ENCODE measurements around the gene ADARB2.

ADARB2 gene

DNA sequence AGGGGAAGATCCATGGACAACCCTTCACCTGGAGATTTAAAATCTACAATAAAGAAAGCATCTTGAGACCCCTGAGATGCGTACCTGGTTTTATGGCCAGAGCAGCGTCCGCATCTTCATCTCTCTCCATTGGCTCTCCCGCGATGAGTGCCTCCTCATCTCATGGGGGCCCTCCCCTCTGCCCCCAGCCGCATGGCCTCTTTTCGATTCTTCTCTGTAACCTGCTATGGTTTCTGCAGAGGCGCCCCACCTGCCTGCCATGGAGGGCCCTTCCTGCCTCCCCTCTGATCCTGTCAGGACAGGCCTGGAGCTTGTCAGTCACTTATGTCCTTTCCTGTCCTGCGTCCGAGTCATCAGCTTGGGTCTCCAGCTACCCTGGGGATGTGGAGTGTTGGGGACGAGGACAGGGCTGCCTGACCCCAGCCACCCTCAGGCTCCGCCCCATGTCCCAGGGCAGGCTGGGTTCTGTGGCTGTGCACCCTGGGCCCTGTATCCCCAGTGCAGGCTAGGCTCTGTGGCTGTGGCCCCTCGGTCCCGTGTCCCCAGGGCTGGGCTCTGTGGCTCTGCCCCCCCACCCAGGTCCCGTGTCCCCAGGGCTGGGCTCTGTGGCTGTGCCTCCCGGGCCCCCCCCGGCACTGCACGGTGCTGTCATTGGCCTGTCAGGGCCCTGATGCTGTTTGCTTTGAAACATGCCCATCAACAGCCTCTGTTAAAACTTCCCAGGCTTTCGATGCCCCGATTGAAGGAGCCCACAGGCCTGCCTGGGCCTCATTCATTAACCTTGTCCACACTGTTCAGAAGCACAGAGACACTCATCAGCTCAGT is 581.3 kb downstream of the ADARB2 start:
- Mint-ChIP-seq H3K27ac (no peak overlapping the region), H3K9me3 (no peaks in the 10 kb centered on the region), H3K27me3 (no peaks in the 10 kb centered on the region), H3K4me3 (no peak overlapping the region), H3K36me3 (ENCODE audit: low read depth) (no peaks in the 10 kb centered on the region), H3K4me1 (ENCODE audit: low read depth) (no peaks in the 10 kb centered on the region)
- intact Hi-C loops (cut with micrococcal nuclease) = no loop called here

DNA sequence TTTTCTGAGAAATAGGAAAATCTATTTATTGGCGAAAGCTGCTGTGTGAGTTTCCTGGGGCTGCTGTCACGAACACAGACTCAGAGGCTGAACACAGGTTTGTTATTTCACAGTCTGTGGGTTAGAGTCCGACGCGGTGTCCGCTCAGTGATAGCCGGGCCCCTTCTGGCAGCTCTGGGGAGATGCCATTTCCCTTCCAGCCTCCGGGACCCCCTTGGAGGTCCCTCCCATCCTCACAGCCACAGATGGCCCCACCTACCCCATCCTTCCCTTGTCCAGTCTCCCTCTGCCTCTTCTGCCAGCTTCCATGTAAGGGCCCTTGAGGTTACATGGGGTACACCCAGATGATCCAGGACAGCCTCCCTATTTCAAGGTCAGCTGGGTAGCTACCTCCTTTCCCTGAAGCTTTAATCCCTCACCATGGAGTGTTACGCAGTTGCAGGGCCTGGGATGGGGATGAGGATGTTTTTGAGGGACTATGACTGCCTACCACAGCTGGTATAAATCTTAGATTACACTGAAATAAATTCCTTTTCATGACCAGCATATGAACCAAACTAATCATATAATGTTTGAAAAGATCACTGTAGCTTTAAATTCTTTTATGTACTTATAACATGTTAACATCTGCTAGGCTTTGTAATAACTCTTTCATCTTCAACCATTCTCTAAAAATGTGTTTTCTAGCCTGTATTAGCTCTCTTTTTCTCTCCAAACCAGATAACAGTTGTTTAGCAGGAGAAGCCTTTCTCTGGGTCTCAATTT is 582.6 kb downstream of the ADARB2 start:
- intact Hi-C loops (cut with micrococcal nuclease) = no loop called here
- Mint-ChIP-seq H3K36me3 (ENCODE audit: low read depth) (no peaks in the 10 kb centered on the region), H3K27ac (no peak overlapping the region), H3K4me3 (no peak overlapping the region), H3K4me1 (ENCODE audit: low read depth) (no peaks in the 10 kb centered on the region), H3K9me3 (no peaks in the 10 kb centered on the region), H3K27me3 (no peaks in the 10 kb centered on the region)

DNA sequence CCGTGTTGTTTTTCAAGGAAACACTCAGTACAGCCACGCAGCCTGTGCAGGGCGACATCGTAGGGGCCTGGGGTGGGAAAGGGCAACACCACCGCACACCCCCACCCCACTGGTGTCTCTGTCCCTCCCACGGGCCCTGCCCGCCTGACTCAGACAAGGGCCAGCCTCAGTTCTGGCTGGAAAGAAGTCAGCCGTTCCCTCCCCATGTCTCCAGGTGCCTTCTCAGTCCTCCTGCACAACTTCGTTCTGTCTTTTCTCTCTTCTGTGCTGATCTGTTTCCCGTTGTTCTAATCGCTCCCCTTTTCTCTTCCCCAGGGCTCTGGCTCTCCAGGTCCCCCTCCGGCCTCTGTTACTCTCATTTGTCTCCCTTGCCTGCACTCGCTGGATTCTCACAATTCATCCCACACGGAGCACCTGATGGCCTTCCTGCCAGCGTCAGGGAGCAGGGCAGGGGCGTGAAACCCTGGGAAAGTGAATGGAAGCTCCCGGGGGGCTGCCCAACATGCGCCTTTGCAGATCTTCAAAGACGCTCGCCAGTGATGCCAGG is 583.4 kb downstream of the ADARB2 start:
- H3K27me3 Mint-ChIP-seq = no peaks in the 10 kb centered on the region
- H3K9me3 Mint-ChIP-seq = no peaks in the 10 kb centered on the region
- H3K27ac Mint-ChIP-seq = no peak overlapping the region
- intact Hi-C loops (cut with micrococcal nuclease) = no loop called here
- H3K4me1 Mint-ChIP-seq (ENCODE audit: low read depth) = no peaks in the 10 kb centered on the region
- H3K4me3 Mint-ChIP-seq = no peak overlapping the region
- H3K36me3 Mint-ChIP-seq (ENCODE audit: low read depth) = no peaks in the 10 kb centered on the region

DNA sequence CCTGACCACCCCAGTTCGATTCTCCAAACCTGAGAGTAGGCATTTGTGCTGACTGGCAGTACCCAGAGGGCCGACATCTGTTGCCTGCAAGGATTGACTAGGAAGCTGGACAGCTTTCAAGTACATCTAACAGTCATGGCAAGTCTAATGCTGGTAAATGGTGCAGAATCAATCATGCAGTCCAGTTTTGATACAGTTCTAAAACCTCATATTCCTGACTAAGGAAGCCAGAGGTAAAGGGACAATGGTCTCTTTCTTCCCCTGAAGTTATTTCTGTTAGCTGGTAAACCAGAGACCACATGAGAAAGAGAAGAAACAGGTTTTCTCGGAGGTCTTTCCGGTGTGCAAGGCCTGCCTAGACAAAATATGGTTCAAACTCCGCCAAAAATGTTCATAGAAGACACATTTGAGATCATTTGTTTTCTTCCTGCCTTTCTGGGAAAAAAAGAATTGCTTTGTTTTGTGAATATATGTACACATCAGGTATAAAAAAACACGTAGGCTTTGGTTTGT is 584.0 kb downstream of the ADARB2 start:
- Mint-ChIP-seq H3K9me3 (no peaks in the 10 kb centered on the region), H3K4me1 (ENCODE audit: low read depth) (no peaks in the 10 kb centered on the region), H3K27ac (no peak overlapping the region), H3K36me3 (ENCODE audit: low read depth) (no peaks in the 10 kb centered on the region), H3K4me3 (no peak overlapping the region), H3K27me3 (no peaks in the 10 kb centered on the region)
- intact Hi-C loops (cut with micrococcal nuclease) = no loop called here

DNA sequence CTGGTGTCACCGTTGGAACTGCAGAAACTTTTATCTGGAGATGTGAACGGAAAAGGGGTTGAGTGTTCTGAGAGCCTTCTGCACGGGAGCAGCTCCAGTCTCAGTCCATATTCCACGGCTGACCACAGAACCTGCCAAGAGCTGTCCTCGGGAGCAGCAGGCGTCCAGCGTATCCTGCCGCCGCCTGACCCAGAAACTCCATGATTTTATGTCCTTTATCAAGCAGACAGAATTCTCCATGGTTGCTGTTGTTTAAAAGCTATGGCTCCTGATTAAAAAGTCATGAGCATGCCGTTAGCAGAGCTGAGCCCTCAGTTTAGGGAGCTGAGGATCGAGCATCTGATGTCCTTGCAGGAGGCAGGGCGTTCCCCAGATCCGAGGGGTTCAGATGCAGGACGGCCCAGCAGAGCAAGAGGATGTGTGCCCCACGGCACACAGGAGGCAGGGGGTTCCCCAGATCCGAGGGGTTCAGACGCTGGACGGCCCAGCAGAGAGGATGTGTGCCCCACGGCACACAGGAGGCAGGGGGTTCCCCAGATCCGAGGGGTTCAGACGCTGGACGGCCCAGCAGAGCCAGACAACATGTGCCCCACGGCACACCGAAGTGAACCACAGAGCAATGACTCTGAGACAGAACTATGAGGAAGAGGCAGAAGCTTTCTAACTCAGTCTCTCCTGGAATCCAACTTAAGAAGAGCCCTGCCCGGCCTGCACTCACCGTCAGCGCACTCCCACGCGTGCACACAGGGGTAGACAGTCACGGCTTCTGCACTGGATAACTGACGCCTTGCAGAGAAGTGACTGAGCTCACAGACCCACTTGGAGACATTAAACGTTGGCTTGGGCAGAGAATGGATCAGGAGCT is 584.7 kb downstream of the ADARB2 start:
- no peaks in the 10 kb centered on the region for H3K36me3 Mint-ChIP-seq (ENCODE audit: low read depth)
- no peaks in the 10 kb centered on the region for H3K4me1 Mint-ChIP-seq (ENCODE audit: low read depth)
- no peaks in the 10 kb centered on the region for H3K27me3 Mint-ChIP-seq
- intact Hi-C loops (cut with micrococcal nuclease) = no loop called here
- no peaks in the 10 kb centered on the region for H3K9me3 Mint-ChIP-seq
- no peak overlapping the region for H3K27ac Mint-ChIP-seq
- no peak overlapping the region for H3K4me3 Mint-ChIP-seq

DNA sequence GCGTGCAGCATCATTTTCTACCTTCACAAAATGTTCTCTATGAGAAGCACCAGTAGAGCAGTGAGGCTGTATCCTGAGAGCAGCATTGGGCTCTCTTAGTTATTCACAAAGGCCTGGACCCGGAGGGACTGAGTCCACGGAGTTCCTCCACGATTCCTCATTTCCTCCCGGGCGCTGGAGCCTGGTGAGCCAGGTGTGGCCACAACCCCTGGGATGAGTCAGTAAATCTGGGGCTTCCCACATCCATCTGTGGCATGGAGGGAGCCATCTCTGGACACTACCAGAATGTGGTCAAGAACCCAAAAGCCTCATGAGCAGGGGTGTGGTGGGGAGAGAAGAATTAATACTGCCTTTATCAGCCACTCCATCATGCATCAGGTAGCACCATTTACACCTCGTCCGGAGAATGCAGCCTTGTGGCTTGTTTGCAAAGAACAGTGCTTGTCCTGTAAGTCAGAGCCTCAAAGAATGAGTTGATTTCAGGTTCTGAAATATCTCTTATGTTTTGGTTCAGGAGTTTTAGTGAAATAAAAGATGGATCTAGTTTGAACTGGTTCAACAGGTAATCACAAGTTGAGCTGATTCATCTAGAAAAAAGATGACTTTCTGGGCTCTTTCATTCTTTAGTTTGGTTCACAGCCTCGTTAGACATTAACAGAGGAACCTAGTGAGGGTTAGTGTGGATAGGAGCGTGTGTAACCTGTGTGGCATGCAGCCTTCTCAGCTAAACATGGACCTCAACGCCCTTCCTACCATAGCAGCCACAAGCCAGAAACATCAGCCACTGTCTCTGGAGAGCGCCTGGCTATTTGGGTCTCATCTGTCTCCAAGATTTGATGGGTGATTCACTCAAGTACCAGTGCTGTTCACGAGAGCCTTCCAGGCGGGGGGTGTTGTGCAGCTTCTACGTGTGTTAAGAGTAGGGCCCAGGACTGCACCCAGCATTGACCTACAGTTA is 586.0 kb downstream of the ADARB2 start:
- Mint-ChIP-seq H3K9me3 (peaks cover under 1% of the 10 kb centered on the region), H3K27ac (no peak overlapping the region), H3K36me3 (ENCODE audit: low read depth) (no peaks in the 10 kb centered on the region), H3K4me3 (no peak overlapping the region), H3K4me1 (ENCODE audit: low read depth) (no peaks in the 10 kb centered on the region), H3K27me3 (no peaks in the 10 kb centered on the region)
- intact Hi-C loops (cut with micrococcal nuclease) = no loop called here

DNA sequence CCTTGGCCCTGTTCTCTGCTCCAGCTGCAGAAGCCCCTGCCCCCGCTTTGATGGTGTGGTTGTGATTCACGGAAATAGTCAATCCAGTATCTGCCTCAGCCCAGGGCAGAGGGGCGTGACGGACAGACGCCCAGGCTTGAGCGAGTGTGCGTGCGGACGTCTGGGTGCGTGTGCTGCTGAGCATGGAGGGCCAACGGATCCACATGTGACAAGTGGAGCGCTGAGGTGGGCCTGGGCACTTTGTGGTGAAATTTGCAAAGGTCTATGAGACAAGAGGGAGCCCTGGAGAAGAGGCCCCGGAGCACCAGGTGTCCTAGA is 586.7 kb downstream of the ADARB2 start:
- no peaks in the 10 kb centered on the region for H3K4me1 Mint-ChIP-seq (ENCODE audit: low read depth)
- peaks cover 9% of the 10 kb centered on the region for H3K9me3 Mint-ChIP-seq
- H3K4me3 Mint-ChIP-seq = no peak overlapping the region
- no peak overlapping the region for H3K27ac Mint-ChIP-seq
- H3K27me3 Mint-ChIP-seq = no peaks in the 10 kb centered on the region
- intact Hi-C loops (cut with micrococcal nuclease) = no loop called here
- H3K36me3 Mint-ChIP-seq (ENCODE audit: low read depth) = no peaks in the 10 kb centered on the region

DNA sequence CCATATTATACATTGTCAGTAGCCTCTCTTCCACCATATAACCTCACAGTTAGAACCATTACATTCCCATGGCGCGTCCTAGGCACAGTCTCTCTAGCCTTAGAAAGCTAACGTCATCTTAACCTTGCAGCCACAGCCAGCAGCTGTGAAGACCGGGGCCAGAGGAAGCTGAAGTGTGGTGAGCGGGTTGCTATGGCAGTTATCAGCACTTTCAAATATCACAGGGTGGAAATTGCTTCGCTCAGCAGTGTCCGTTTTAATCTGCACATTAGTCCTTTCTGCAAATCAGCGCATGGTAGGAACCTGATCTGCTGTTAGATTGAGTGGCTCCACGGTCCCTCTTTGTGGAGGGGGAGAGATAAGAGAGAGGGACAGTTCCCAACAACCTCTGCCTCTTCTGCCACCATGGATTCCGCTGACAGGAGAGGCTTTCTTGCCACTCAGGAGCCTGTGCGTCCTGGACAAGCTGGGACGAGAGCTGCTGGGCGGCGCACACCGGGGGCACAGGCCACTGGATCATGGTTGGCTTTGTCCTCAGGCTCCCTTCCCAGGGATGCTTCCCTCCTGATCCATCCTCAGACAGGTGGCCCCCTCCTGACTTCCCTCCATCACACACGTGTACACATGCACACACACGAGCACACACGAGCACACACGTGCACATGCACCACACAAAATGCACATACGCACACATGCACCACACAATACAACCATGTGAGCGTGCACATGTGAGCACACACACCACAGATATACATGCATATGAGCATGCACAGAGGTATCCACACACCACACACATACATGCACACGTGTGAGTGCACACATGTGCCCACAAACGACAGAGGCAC is 587.3 kb downstream of the ADARB2 start:
- Mint-ChIP-seq H3K27ac (no peak overlapping the region), H3K4me3 (no peak overlapping the region), H3K4me1 (ENCODE audit: low read depth) (no peaks in the 10 kb centered on the region), H3K9me3 (peaks cover 9% of the 10 kb centered on the region), H3K36me3 (ENCODE audit: low read depth) (no peaks in the 10 kb centered on the region), H3K27me3 (no peaks in the 10 kb centered on the region)
- intact Hi-C loops (cut with micrococcal nuclease) = no loop called here

DNA sequence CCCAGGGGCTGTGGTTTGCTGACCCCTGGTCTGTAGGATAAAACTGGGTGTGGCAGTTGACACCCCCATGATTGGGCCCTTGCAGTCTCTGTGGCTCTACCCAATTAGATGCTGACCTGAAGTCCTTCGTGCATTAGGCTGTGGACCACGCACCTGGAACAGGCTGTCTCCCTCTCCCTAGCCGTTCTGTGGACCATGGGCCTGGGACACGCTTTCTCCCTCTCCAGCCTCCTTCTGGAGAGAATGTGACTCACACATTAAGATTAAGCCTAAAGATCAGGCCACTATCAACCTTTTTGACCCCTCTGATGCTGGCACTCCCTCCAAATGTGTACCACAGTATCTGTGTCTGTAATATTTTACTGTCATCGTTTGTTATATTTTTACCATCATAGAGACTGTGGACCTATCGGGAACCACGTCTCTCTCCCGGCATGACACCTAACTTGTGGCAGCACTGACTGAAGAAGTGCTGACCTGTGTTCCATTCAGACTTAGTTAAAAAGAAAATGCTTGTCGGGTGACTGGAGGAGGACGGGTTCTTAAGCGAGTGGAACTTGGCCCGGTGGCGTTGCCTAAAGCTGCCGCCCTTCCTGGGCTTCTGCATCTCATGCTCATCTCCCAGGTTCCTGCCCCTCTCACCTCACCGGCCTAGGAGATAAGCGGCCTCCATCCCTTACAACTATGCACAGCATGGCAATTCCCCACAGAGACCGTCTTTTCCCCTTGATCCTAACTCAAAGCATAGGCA is 588.3 kb downstream of the ADARB2 start:
- H3K27ac Mint-ChIP-seq = no peak overlapping the region
- intact Hi-C loops (cut with micrococcal nuclease) = no loop called here
- H3K4me1 Mint-ChIP-seq (ENCODE audit: low read depth) = no peaks in the 10 kb centered on the region
- H3K36me3 Mint-ChIP-seq (ENCODE audit: low read depth) = no peaks in the 10 kb centered on the region
- H3K4me3 Mint-ChIP-seq = no peak overlapping the region
- peaks cover 1% of the 10 kb centered on the region for H3K27me3 Mint-ChIP-seq
- H3K9me3 Mint-ChIP-seq = peaks cover 9% of the 10 kb centered on the region

DNA sequence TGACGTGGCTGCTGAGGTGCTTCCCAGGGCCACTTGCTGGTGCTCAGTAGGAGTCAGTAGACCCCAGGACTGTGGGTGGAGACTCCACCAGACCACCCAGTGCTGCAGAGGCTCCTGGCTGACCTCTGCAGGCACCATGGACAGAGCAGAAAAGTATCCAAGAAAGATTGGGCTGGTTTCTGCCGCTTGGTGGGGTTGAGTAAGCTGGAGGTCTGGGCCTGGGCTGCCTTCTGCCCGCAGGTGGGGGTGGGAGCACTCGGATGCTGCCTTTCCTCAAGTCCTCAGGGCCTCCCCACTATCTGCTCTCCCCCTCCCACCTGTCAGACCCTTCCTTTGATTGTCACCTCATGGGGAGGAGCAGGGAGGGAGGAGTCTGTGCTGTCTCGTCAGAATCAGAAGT is 589.5 kb downstream of the ADARB2 start:
- H3K27ac Mint-ChIP-seq = no peak overlapping the region
- H3K4me1 Mint-ChIP-seq (ENCODE audit: low read depth) = no peaks in the 10 kb centered on the region
- H3K36me3 Mint-ChIP-seq (ENCODE audit: low read depth) = no peaks in the 10 kb centered on the region
- peaks cover 9% of the 10 kb centered on the region for H3K9me3 Mint-ChIP-seq
- intact Hi-C loops (cut with micrococcal nuclease) = no loop called here
- peaks cover 4% of the 10 kb centered on the region for H3K27me3 Mint-ChIP-seq
- H3K4me3 Mint-ChIP-seq = no peak overlapping the region

DNA sequence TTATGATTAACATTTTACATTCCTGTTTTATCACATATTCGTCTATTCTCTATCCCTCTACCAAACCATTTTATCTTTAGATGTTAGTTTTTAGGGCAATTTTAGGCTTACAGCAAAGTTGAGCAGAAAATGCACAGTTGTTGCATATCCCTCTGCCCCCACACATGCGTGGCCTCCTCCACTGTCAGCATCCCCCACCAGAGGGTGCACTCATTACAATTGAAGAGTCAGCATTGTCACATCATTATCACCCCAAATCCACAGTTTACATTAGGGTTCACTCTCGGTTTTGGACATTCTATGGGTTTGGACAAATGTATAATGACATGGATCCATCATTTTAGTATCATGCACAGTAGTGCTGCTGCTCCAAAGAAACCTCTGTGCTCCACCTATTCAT is 594.7 kb downstream of the ADARB2 start:
- H3K27me3 Mint-ChIP-seq = peaks cover 9% of the 10 kb centered on the region
- no peak overlapping the region for H3K27ac Mint-ChIP-seq
- peaks cover 27% of the 10 kb centered on the region for H3K9me3 Mint-ChIP-seq
- intact Hi-C loops (cut with micrococcal nuclease) = no loop called here
- H3K36me3 Mint-ChIP-seq (ENCODE audit: low read depth) = no peaks in the 10 kb centered on the region
- no peak overlapping the region for H3K4me3 Mint-ChIP-seq
- H3K4me1 Mint-ChIP-seq (ENCODE audit: low read depth) = no peaks in the 10 kb centered on the region

DNA sequence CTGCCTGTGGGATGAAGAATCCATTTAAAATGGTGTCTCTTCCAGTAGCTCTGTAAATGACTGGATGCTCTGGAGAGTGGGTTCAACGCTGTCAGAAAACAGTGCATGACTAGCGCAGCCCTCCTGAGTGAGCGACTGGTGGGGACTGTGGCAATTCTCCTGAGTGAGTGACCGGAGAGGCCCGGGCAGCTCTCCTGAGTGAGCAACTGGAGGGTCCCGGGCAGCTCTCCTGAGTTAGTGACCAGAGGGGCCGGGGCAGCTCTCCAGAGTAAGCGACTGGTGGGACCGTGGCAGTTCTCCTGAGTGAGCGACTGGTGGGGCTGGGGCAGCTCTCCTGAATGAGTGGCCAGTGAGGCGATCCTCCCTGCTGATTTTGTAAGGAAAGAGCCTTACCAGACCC is 595.6 kb downstream of the ADARB2 start:
- intact Hi-C loops (cut with micrococcal nuclease) = no loop called here
- H3K4me1 Mint-ChIP-seq (ENCODE audit: low read depth) = no peaks in the 10 kb centered on the region
- H3K9me3 Mint-ChIP-seq = peaks cover 27% of the 10 kb centered on the region
- no peak overlapping the region for H3K27ac Mint-ChIP-seq
- no peak overlapping the region for H3K4me3 Mint-ChIP-seq
- H3K36me3 Mint-ChIP-seq (ENCODE audit: low read depth) = no peaks in the 10 kb centered on the region
- peaks cover 9% of the 10 kb centered on the region for H3K27me3 Mint-ChIP-seq

All from dendritic cell treated with granulocyte-macrophage colony-stimulating factor and Interleukin-4, amounts not matched to agents 40 ng/mL and 50 ng/mL, for 4 days (primary cell).